RWPE2 (cell line): ENCODE results near the gene TP53I3.

Experiments used
- ATAC-seq: fragments of 200-7000 bp; cut with Tn5 transposase; 3 replicates; pipeline ENCODE4 v1.9.1; 2021; ENCODE audit warnings: low read depth
- DNase-seq: peaks from one replicate; pipeline ENCODE4 v3.0.0-alpha.2; 2020; ENCODE audit warnings: low spot score
- H3K27ac ChIP-seq: fragments of 450-650 bp; 2 replicates; pipeline ENCODE4 v1.5.1; 2017; ENCODE audit warnings: mild to moderate bottlenecking; ENCODE audit not compliant: poor library complexity, severe bottlenecking
- H3K27me3 ChIP-seq: fragments of 250-450 bp; sonication (Bioruptor Pico); 2 replicates; pipeline ENCODE4 v1.5.1; 2021; ENCODE audit warnings: mild to moderate bottlenecking, moderate library complexity; ENCODE audit not compliant: insufficient read depth, poor library complexity, severe bottlenecking
- H3K36me3 ChIP-seq: fragments of 250-450 bp; sonication (Bioruptor Pico); 2 replicates; pipeline ENCODE4 v1.5.1; 2020; ENCODE audit warnings: low read depth, mild to moderate bottlenecking, moderate library complexity
- H3K4me1 ChIP-seq: fragments of 250-450 bp; sonication (Bioruptor Pico); 2 replicates; pipeline ENCODE4 v1.5.1; 2021; ENCODE audit warnings: mild to moderate bottlenecking, moderate library complexity; ENCODE audit not compliant: insufficient read depth, poor library complexity, severe bottlenecking
- H3K4me3 ChIP-seq: fragments of 250-450 bp; sonication (Bioruptor Pico); 2 replicates; pipeline ENCODE4 v1.5.1; 2021; ENCODE audit warnings: mild to moderate bottlenecking, moderate library complexity; ENCODE audit not compliant: severe bottlenecking
- H3K9me3 ChIP-seq: fragments of 250-450 bp; sonication (Bioruptor Pico); 2 replicates; pipeline ENCODE4 v1.5.1; 2021; ENCODE audit warnings: mild to moderate bottlenecking, moderate library complexity; ENCODE audit not compliant: severe bottlenecking
- CTCF ChIP-seq: fragments of 450-650 bp; IDR thresholded peaks from one replicate; pipeline ENCODE4 v1.5.1; 2017; ENCODE audit warnings: mild to moderate bottlenecking, moderate library complexity; ENCODE audit not compliant: poor library complexity, severe bottlenecking

Gene TP53I3

GRCh38 chr2:24038786-24039499 lies 45.7 kb downstream of the TP53I3 start:
- Histone ChIP-seq H3K27ac (no peak overlapping the region), H3K4me3 (no peak overlapping the region), H3K36me3 (peaks cover 48% of the 10 kb centered on the region), H3K27me3 (no peaks in the 10 kb centered on the region), H3K9me3 (no peaks in the 10 kb centered on the region), H3K4me1 (no peaks in the 10 kb centered on the region)
- no peak for TF ChIP-seq CTCF
- DNase-seq (no peak), ATAC-seq (no peak)
